K562 (cell line): ENCODE data around the gene WDR70. TPM values are rescaled to one million over a fixed set of nuclear protein-coding genes. Genes with fewer than 3 reads are reported as not detected.
A peak's percentile ranks its signal among the peaks of the same experiment; 100 is the strongest.
"Not testable (repeated sequence)": the region's sequence is repeated elsewhere in the genome, so short reads cannot be mapped to it uniquely, and the experiment has no call there.

Source experiments
- ATAC-seq: fragments of 200-7000 bp; cut with Tn5 transposase; 3 replicates; pipeline ENCODE4 v1.9.1; 2020; ENCODE audit warnings: moderate library complexity
- BruUV-seq: library from RNA; stranded (reverse); fragments of 400-500 nt; replicated peaks from 2 replicates; lab custom pipeline; 2021; lab: Mats Ljungman, UMichigan
- CTCF ChIA-PET: fragments of 300-600 bp; formaldehyde crosslinking; extraction: SDS; loops from one replicate; lab custom pipeline; 2021; ENCODE audit warnings: low intra/inter-chr PET ratio; lab: Yijun Ruan, JAX
- POLR2A ChIA-PET: fragments of 300-600, 350-650 bp; sonication (Branson Sonifier 250); formaldehyde crosslinking; extraction: SDS; loops from one replicate; lab custom pipeline; 2021; ENCODE audit warnings: antibody characterized with exemption, inconsistent platforms; lab: Yijun Ruan, JAX
- DNase-seq, 4 experiments: peaks; one replicate each; pipeline versions ENCODE4 v3.0.0 to v3.0.0-alpha.2; 2011 to 2018; ENCODE audit warnings: low spot score in 3 of 4, mixed read lengths in 3 of 4; ENCODE audit errors: extremely low read depth in 1 of 4
- FAIRE-seq: peaks from 2 replicates; lab custom pipeline; 2011; peaks lifted over from hg19 to GRCh38; lab: Jason Lieb, UNC
- H2AFZ ChIP-seq: 2 replicates; pipeline ENCODE4 v1.6.0; 2011; ENCODE audit warnings: low read depth, low read length, control low read depth, inconsistent platforms
- H3K27ac ChIP-seq: fragments of 200-600 bp; 3 replicates; pipeline ENCODE4 v1.8.0; 2011; ENCODE audit warnings: low read depth, mild to moderate bottlenecking, control low read depth, inconsistent platforms, low read length, moderate library complexity, mixed read lengths; ENCODE audit errors: extremely low read depth
- H3K27me3 ChIP-seq, 2 experiments: fragments of 300-600 bp in 1 of 2; 2 replicates in 1 of 2; 3 replicates in 1 of 2; pipeline versions ENCODE4 v1.6.0 to v1.8.0; 2011; ENCODE audit warnings: inconsistent platforms in 2 of 2, low read length in 2 of 2, mild to moderate bottlenecking in 1 of 2, mixed read lengths in 1 of 2, moderate library complexity in 1 of 2; ENCODE audit not compliant: control insufficient read depth in 2 of 2, insufficient read depth in 2 of 2
- H3K36me3 ChIP-seq: fragments of 300-600 bp; 3 replicates; pipeline ENCODE4 v1.8.0; 2011; ENCODE audit warnings: mild to moderate bottlenecking, low read length, inconsistent platforms; ENCODE audit not compliant: control insufficient read depth, insufficient read depth
- H3K4me1 ChIP-seq, 2 experiments: fragments of 200-600 bp in 1 of 2; replicated peaks in 1 of 2; 2 replicates in 1 of 2; 3 replicates in 1 of 2; pipeline versions ENCODE4 v1.5.1 to v1.8.0; 2011; ENCODE audit warnings: inconsistent platforms in 2 of 2, low read length in 2 of 2, mild to moderate bottlenecking in 1 of 2, mixed read lengths in 1 of 2, moderate library complexity in 1 of 2; ENCODE audit not compliant: control insufficient read depth in 2 of 2, insufficient read depth in 2 of 2
- H3K4me2 ChIP-seq: 2 replicates; pipeline ENCODE4 v1.6.1; 2011; ENCODE audit warnings: low read length, control low read depth, inconsistent platforms, mixed read lengths; ENCODE audit not compliant: insufficient read depth
- H3K4me3 ChIP-seq: fragments of 200-600 bp; sonication (generic), shearing (Covaris generic); 2 replicates; pipeline ENCODE4 v1.5.1; 2016; ENCODE audit warnings: control low read depth, inconsistent platforms
- H3K79me2 ChIP-seq: fragments of 200-600 bp; 3 replicates; pipeline ENCODE4 v1.8.0; 2011; ENCODE audit warnings: low read length, inconsistent platforms; ENCODE audit not compliant: control insufficient read depth, insufficient read depth
- H3K9ac ChIP-seq, 2 experiments: 2 replicates each; pipeline versions ENCODE4 v1.6.0 to v1.6.1; 2011; ENCODE audit warnings: low read depth in 2 of 2, low read length in 2 of 2, control low read depth in 1 of 2, inconsistent platforms in 1 of 2, mild to moderate bottlenecking in 1 of 2, mixed read lengths in 1 of 2; ENCODE audit not compliant: insufficient read depth in 1 of 2
- H3K9me1 ChIP-seq: one replicate; pipeline ENCODE4 v1.6.0; 2011; ENCODE audit warnings: inconsistent platforms, mild to moderate bottlenecking, low read length, moderate library complexity; ENCODE audit not compliant: control insufficient read depth, insufficient read depth
- H3K9me3 ChIP-seq: replicated peaks from 2 replicates; pipeline ENCODE4 v1.5.1; 2011; ENCODE audit warnings: low read depth, low read length, inconsistent platforms; ENCODE audit not compliant: control insufficient read depth, insufficient read depth
- H4K20me1 ChIP-seq: replicated peaks from 2 replicates; pipeline ENCODE4 v1.6.1; 2011; ENCODE audit warnings: low read length, inconsistent platforms, mixed read lengths; ENCODE audit not compliant: control insufficient read depth, insufficient read depth
- KDM2B ChIP-seq: fragments of 250-450 bp; sonication (Bioruptor Pico); IDR thresholded peaks from 2 replicates; pipeline ENCODE4 v1.8.0; 2021; ENCODE audit warnings: mild to moderate bottlenecking, moderate library complexity
- NFIC ChIP-seq: fragments of 450-650 bp; IDR thresholded peaks from 2 replicates; pipeline ENCODE4 v1.6.1; 2017; ENCODE audit warnings: mild to moderate bottlenecking, inconsistent platforms
- NRF1 ChIP-seq, 2 experiments: fragments of 450-650 bp; IDR thresholded peaks in 1 of 2; conservative IDR thresholded peaks in 1 of 2; 2 replicates each; pipeline ENCODE4 v1.6.1; 2014; ENCODE audit warnings: mild to moderate bottlenecking in 2 of 2
- WGBS: fragments of 100-300 bp; shearing (Covaris generic); methylation state at CpG from one replicate; pipeline ENCODE4 v1.1.6; 2016; ENCODE audit warnings: low coverage, mixed read lengths; ENCODE audit not compliant: insufficient coverage; ENCODE audit errors: missing lambda C conversion rate; 5-methylcytosine and 5-hydroxymethylcytosine counted together
- in situ Hi-C: fragments of 300-500 bp; cut with MboI; formaldehyde crosslinking; loops from 4 replicates; pipeline ENCODE4 v1.15.0; 2018; ENCODE audit warnings: inconsistent platforms, mixed read lengths
- intact Hi-C: fragments of 100-400 bp; cut with micrococcal nuclease; formaldehyde crosslinking; loops from 2 replicates; pipeline ENCODE4 v1.14.2; 2022
- polyA plus RNA-seq, 8 experiments: library from polyadenylated mRNA; depleted of rRNA in 4 of 8; stranded (reverse) in 5 of 8; unstranded in 3 of 8; fragments of >200 nt; fragmentation: Nextera tagmentation in 2 of 8; fragmentation: Illumina TruSeq in 1 of 8; extraction: Ambion mirVana in 2 of 8; extraction: Trizol in 1 of 8; gene quantifications; 2 replicates each; pipeline versions ENCODE4 v1.2.1 to v1.2.3, GENCODE V29; 2011 to 2014; ENCODE audit warnings: inconsistent platforms in 1 of 8, missing spikeins in 1 of 8
- total RNA-seq, 7 experiments: library from RNA; depleted of rRNA in 6 of 7; stranded (reverse); fragments of >200 nt in 6 of 7; fragmentation: Illumina TruSeq in 2 of 7; extraction: Trizol in 2 of 7; gene quantifications; 2 replicates each; pipeline versions ENCODE4 v1.2.1 to v1.2.3, GENCODE V29; 2011 to 2021; ENCODE audit warnings: low replicate concordance in 1 of 7

Gene WDR70
- total and polyA plus RNA-seq, 9 of the 15 experiments (the other 6 are each of a cell fraction or from before 2014, with no cell fraction given), result 16.8 to 46.6 (median 38.8) TPM

- DNase-seq (no peak), ATAC-seq (no peak), FAIRE-seq (no peak)
- Histone ChIP-seq H3K9ac (no peak overlapping the region), H3K79me2 (no peaks in the 10 kb centered on the region), H3K27ac (no peak overlapping the region), H3K27me3 (no peaks in the 10 kb centered on the region; a peak in 1 of 5 replicates), H3K4me1 (no peaks in the 10 kb centered on the region), H3K4me2 (no peak overlapping the region), H3K36me3 (no peaks in the 10 kb centered on the region), H3K9me1 (no peaks in the 10 kb centered on the region), H4K20me1 (no peaks in the 10 kb centered on the region), H3K9me3 (peaks cover 7% of the 10 kb centered on the region; the same call in 1 of the 2 replicates), H2AFZ (no peak overlapping the region)
- ChIA-PET CTCF (no interaction called here), POLR2A (interaction anchor here (0.6 kb wide), 2 partner anchors 149 to 221 kb away, joined by 3 to 4 read pairs; no protein-coding TSS in a partner anchor)
- in situ Hi-C loops, result no loop called here
- no TSS peak for BruUV-seq
- WGBS, result 16% methylated on average over 15 of the region's 15 CpGs
- TF ChIP-seq NRF1 (conservative IDR thresholded peaks at IDR 0.05 in 1 of 2, IDR thresholded peaks at IDR 0.05 in 1 of 2) (0 out of 4 replicates have a peak, but pooled peaks of 1 of the 2 experiments have one; percentile 11), KDM2B (CRISPR knock-in tag) (no peak)
- TF ChIP-seq, all 486 proteins: peak for 1
- intact Hi-C loops, result no loop called here
- no peak overlapping the region for H3K4me3 ChIP-seq
Observed at GRCh38 chr5:37777432-37778130, 398.5 kb downstream of the WDR70 start.

GRCh38 chr5:37781409-37781808 is 402.3 kb downstream of the WDR70 start:
- H3K9me1 ChIP-seq, H3K79me2 ChIP-seq, ATAC-seq, H3K4me3 ChIP-seq, BruUV-seq, H3K27me3 ChIP-seq, H3K36me3 ChIP-seq, CTCF ChIA-PET, intact Hi-C loops, H3K4me1 ChIP-seq, in situ Hi-C loops, H3K9ac ChIP-seq, H3K27ac ChIP-seq, DNase-seq: not testable (repeated sequence)
- POLR2A ChIA-PET, result interaction anchor here (0.6 kb wide), 1 partner anchor 365 kb away, joined by 3 read pairs; no protein-coding TSS in a partner anchor
- TF ChIP-seq NFIC, result peak; percentile 64
- TF ChIP-seq, all 486 proteins: peak for 1; not testable (repeated sequence) for 485
- FAIRE-seq, H3K4me2 ChIP-seq, H3K9me3 ChIP-seq, H4K20me1 ChIP-seq, H2AFZ ChIP-seq: not testable (repeated sequence)
- under 1% methylated on average over 8 of the region's 8 CpGs for WGBS
